CD4-positive, CD25-positive, alpha-beta regulatory T cell (primary cell): ENCODE measurements around the gene GLRX2. TPM values are rescaled to one million over a fixed set of nuclear protein-coding genes. Genes with fewer than 3 reads are reported as not detected.

Experiments
- ATAC-seq, 2 donors: fragments of 150-1000 bp; cut with Tn5 transposase; one replicate each; pipeline ENCODE4 v1.10.0; 2021; ENCODE audit warnings: low read depth in 2 of 2, moderate number of reproducible peaks in 2 of 2, moderate library complexity in 1 of 2
- DNase-seq, 3 donors: peaks; one replicate each; pipeline versions ENCODE4 v3.0.0 to v3.0.0-alpha.2; 2012 to 2022; ENCODE audit warnings: mixed read lengths in 1 of 3
- H3K27ac ChIP-seq: one replicate; pipeline ENCODE4 v1.7.0; 2013; ENCODE audit warnings: mild to moderate bottlenecking, low read length; ENCODE audit not compliant: insufficient read depth, poor library complexity, severe bottlenecking
- H3K27me3 ChIP-seq: one replicate; pipeline ENCODE4 v1.7.0; 2013; ENCODE audit warnings: low read length; ENCODE audit not compliant: control insufficient read depth, insufficient read depth
- H3K36me3 ChIP-seq: one replicate; pipeline ENCODE4 v1.7.0; 2013; ENCODE audit warnings: mild to moderate bottlenecking, low read length, moderate library complexity; ENCODE audit not compliant: control insufficient read depth, insufficient read depth
- H3K4me1 ChIP-seq: 2 replicates; pipeline ENCODE4 v1.7.0; 2013; ENCODE audit warnings: mild to moderate bottlenecking, low read length; ENCODE audit not compliant: insufficient read depth, control insufficient read depth, poor library complexity, severe bottlenecking
- H3K4me3 ChIP-seq: one replicate; pipeline ENCODE4 v1.7.0; 2013; ENCODE audit warnings: low read depth, mild to moderate bottlenecking, low read length, moderate library complexity
- H3K9me3 ChIP-seq, 2 experiments: 1 replicate in 1 of 2; 2 replicates in 1 of 2; pipeline ENCODE4 v1.7.0; 2013; ENCODE audit warnings: low read length in 2 of 2, mild to moderate bottlenecking in 1 of 2, moderate library complexity in 1 of 2; ENCODE audit not compliant: control insufficient read depth in 2 of 2
- H3K27ac Mint-ChIP-seq, 3 donors: one replicate each; pipeline ENCODE4 v1.8.0; 2020 to 2022; ENCODE audit warnings: mild to moderate bottlenecking in 3 of 3, mixed read lengths in 3 of 3, moderate library complexity in 2 of 3
- H3K27me3 Mint-ChIP-seq: one replicate; pipeline ENCODE4 v1.8.0; 2022; ENCODE audit warnings: mild to moderate bottlenecking, mixed read lengths
- H3K36me3 Mint-ChIP-seq: one replicate; pipeline ENCODE4 v1.8.0; 2020; ENCODE audit warnings: mixed read lengths
- H3K4me1 Mint-ChIP-seq, 4 donors: one replicate each; pipeline ENCODE4 v1.8.0; 2020 to 2022; ENCODE audit warnings: mixed read lengths in 4 of 4, mild to moderate bottlenecking in 1 of 4
- H3K4me3 Mint-ChIP-seq, 4 donors: one replicate each; pipeline ENCODE4 v1.8.0; 2020 to 2022; ENCODE audit warnings: mild to moderate bottlenecking in 4 of 4, mixed read lengths in 4 of 4, moderate library complexity in 3 of 4
- H3K9me3 Mint-ChIP-seq, 7 donors: one replicate each; pipeline ENCODE4 v1.8.0; 2020 to 2022; ENCODE audit warnings: mixed read lengths in 7 of 7, mild to moderate bottlenecking in 3 of 7, moderate library complexity in 2 of 7
- polyA plus RNA-seq, 4 donors: library from polyadenylated mRNA; unstranded; fragments of 300-500 nt; fragmentation: Illumina TruSeq; gene quantifications; one replicate each; pipeline ENCODE4 v1.2.3, GENCODE V29; 2021
- total RNA-seq: library from RNA; stranded (reverse); gene quantifications from one replicate; pipeline ENCODE4 v1.2.3, GENCODE V29; 2022

The GLRX2 gene, protein sequence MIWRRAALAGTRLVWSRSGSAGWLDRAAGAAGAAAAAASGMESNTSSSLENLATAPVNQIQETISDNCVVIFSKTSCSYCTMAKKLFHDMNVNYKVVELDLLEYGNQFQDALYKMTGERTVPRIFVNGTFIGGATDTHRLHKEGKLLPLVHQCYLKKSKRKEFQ
- total RNA-seq, result 5.2 TPM
- 10 to 100 TPM in 3 of 4 donors, 1 to 10 TPM in 1; 9.1 to 13.8 (median 12.5) TPM for polyA plus RNA-seq

DNA sequence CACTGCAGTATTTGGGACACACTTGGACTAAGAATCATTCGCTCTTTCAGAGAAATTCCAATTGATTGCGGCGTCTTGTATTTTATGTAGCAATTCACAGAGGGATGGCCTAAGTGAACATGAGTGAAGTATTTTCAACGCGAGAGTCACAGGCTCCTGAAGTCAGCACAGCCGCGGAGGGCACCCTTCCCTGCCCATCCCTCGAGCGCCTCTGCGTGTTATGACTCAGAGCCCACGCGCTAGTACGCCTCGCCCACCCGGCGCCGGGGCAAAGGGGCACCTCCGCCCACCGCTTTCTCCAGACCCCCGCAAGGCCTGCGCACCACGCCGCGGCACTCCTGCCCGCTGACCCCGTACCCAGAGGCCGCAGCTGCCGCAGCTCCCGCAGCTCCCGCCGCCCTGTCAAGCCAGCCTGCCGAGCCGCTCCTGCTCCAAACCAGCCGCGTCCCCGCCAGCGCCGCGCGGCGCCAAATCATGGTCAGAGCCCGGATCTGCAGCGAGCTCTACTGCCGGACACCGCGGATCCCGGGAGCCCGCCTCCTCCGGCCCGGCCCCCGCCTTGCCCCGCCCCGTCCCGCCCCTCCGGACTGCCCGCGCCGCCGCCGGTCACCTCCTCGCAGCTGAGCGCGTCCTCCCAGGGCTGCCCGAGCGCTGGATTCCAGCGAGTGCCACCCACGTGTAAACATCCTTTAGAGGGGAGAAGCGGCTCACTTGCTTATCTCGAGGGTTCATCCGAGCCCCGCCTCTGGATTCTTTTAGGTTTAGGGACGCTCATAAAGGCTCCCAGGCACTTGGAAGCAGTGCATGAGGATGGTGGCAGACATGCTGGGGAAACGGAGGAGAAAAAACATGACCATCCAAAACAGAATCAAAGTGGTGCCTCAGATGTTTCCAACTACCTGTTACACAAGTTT lies at the start of gene GLRX2:
Gene GLRX2 (minus strand): TSS at position 508 of the 914 bp plus-strand sequence. CDS start 32 bp downstream, at position 476.
- Mint-ChIP-seq H3K27ac (peak within 1 kb of the TSS; percentile 87 to 92 (median 89)), H3K36me3 (peaks cover 6% of the 10 kb centered on the region), H3K27me3 (peaks cover 13% of the 10 kb centered on the region), H3K4me1 (peaks cover 0 to 30% (median 25%) of the 10 kb centered on the region in 4 donors), H3K4me3 (peak within 1 kb of the TSS; percentile 94 to 98 (median 96)), H3K9me3 (peaks cover 0 to 1% (median 0%) of the 10 kb centered on the region in 7 donors)
- Histone ChIP-seq H3K36me3 (peaks cover 2% of the 10 kb centered on the region), H3K4me1 (peaks cover 22% of the 10 kb centered on the region), H3K27me3 (no peaks in the 10 kb centered on the region), H3K4me3 (peak within 1 kb of the TSS; percentile 90), H3K9me3 (no peaks in the 10 kb centered on the region), H3K27ac (peak within 1 kb of the TSS; percentile 45)
- ATAC-seq (peak; percentile 89 to 93), DNase-seq (peak; percentile 51 to 75 (median 55))

DNA sequence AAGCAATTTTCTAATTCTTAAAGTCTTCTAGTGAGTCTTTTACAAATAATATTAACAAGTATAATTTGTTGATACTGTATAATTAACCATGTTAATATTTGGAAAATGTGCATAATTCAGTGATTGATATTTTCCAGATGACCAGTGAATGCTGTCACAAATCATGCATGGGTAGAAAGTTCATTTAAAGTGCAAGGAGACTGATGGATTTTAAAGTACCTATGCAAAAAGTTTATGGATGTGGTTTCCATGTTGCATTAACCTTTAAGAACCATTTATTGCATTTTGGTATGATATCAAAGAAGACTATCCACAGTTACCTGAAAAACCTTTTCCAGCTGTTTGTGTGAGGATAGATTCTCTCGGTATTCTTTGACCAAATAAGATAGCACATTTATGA lies 39.8 kb upstream of the GLRX2 start:
- no peaks in the 10 kb centered on the region for H3K27me3 ChIP-seq
- Mint-ChIP-seq H3K9me3 (no peaks in the 10 kb centered on the region), H3K27me3 (no peaks in the 10 kb centered on the region), H3K4me1 (peaks cover 10 to 24% (median 21%) of the 10 kb centered on the region in 4 donors), H3K36me3 (peaks cover 37% of the 10 kb centered on the region), H3K27ac (no peak overlapping the region), H3K4me3 (no peak overlapping the region)
- H3K4me3 ChIP-seq, result no peak overlapping the region
- H3K9me3 ChIP-seq, result no peaks in the 10 kb centered on the region
- no peak overlapping the region for H3K27ac ChIP-seq
- no peak for DNase-seq
- H3K36me3 ChIP-seq, result peaks cover 67% of the 10 kb centered on the region
- no peak for ATAC-seq
- H3K4me1 ChIP-seq, result peaks cover 8% of the 10 kb centered on the region

DNA sequence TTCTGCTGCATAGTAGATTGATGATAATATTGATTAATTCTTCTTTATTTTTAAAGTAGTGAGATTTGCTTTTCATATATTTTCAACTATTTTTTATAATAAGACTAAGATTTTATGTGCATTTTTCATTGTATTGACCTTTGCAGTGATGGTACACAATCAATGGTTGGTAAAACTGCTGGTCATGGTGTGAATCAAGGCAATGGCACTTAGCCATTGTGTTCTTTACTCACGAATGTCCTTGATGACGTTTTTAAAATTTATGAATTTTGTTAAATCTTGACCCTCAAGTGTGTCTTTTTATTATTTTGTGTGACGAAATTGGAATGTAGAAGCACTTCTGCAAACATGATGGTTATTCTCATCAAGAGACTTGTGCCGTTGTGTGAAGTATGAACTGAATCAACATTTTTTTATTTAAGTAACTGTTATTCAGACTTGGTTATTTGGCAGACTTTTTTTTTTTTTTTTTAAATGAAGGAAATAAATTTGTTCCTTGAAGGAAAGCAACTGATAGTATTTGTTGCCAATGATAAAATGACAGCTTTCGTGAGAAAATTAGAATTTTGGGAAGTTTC lies 39.2 kb upstream of the GLRX2 start:
- peaks cover 8% of the 10 kb centered on the region for H3K4me1 ChIP-seq
- no peaks in the 10 kb centered on the region for H3K9me3 ChIP-seq
- no peaks in the 10 kb centered on the region for H3K27me3 Mint-ChIP-seq
- H3K4me3 ChIP-seq, result no peak overlapping the region
- no peak overlapping the region for H3K27ac Mint-ChIP-seq
- peaks cover 13 to 28% (median 23%) of the 10 kb centered on the region in 4 donors for H3K4me1 Mint-ChIP-seq
- peaks cover 67% of the 10 kb centered on the region for H3K36me3 ChIP-seq
- no peak for DNase-seq
- H3K4me3 Mint-ChIP-seq, result no peak overlapping the region
- no peak overlapping the region for H3K27ac ChIP-seq
- H3K9me3 Mint-ChIP-seq, result no peaks in the 10 kb centered on the region
- no peaks in the 10 kb centered on the region for H3K27me3 ChIP-seq
- ATAC-seq, result no peak
- H3K36me3 Mint-ChIP-seq, result peaks cover 43% of the 10 kb centered on the region

DNA sequence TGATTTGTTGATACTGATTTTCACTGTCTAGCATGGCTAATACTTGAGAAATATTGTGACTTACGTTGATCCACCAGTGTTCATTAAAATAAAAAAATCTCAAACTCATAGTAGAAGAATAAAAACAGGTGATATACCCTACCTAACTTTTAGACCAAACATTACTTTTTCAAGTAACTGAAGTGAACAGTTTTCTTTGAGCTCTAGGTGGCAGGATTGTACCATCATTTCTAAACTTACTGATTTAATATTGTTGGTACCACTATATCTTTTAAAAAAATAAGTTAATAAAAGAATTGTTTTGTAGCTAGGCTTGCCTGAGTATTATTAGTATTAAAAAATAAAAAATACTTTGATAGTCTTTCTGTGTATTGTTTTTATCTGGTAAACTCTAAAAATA lies 38.1 kb upstream of the GLRX2 start:
- no peak for ATAC-seq
- H3K27me3 ChIP-seq, result no peaks in the 10 kb centered on the region
- peaks cover 8% of the 10 kb centered on the region for H3K4me1 ChIP-seq
- H3K27ac ChIP-seq, result no peak overlapping the region
- H3K36me3 ChIP-seq, result peaks cover 67% of the 10 kb centered on the region
- Mint-ChIP-seq H3K27me3 (no peaks in the 10 kb centered on the region), H3K9me3 (no peaks in the 10 kb centered on the region), H3K4me3 (no peak overlapping the region), H3K36me3 (peaks cover 46% of the 10 kb centered on the region), H3K4me1 (peaks cover 16 to 30% (median 23%) of the 10 kb centered on the region in 4 donors), H3K27ac (peak overlapping the region in 1 of 3 donors; percentile 9)
- no peak overlapping the region for H3K4me3 ChIP-seq
- peak in 1 of 3 donors; percentile 42 for DNase-seq
- H3K9me3 ChIP-seq, result no peaks in the 10 kb centered on the region

DNA sequence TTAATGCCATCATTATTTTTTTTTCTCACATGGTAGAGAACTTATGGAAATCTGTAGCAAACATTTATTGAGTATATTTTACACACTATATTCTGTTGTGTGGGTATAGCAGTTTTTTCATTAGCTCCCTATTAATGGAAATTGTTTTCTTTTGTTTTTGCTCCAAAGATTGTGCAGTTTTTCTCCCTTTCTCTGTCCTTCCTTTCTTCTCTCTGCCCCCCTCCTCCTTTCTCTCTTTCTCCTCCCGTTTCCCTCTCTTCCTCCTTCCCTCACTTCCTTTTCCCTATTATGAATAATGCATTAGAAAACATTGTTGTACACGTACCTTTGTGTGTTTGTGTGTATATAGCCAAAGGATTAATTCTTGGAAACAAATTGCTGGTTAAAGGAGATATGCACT lies 37.2 kb upstream of the GLRX2 start:
- no peak overlapping the region for H3K27ac ChIP-seq
- H3K4me1 ChIP-seq, result peaks cover 8% of the 10 kb centered on the region
- H3K9me3 Mint-ChIP-seq, result no peaks in the 10 kb centered on the region
- H3K9me3 ChIP-seq, result no peaks in the 10 kb centered on the region
- DNase-seq, result no peak
- H3K4me1 Mint-ChIP-seq, result peaks cover 16 to 32% (median 26%) of the 10 kb centered on the region in 4 donors
- H3K4me3 Mint-ChIP-seq, result peak overlapping the region in 1 of 4 donors; percentile 65
- ATAC-seq, result no peak
- peaks cover 53% of the 10 kb centered on the region for H3K36me3 Mint-ChIP-seq
- H3K36me3 ChIP-seq, result peaks cover 68% of the 10 kb centered on the region
- no peaks in the 10 kb centered on the region for H3K27me3 Mint-ChIP-seq
- H3K4me3 ChIP-seq, result no peak overlapping the region
- peak overlapping the region in 2 of 3 donors; percentile 57 to 69 for H3K27ac Mint-ChIP-seq
- no peaks in the 10 kb centered on the region for H3K27me3 ChIP-seq

DNA sequence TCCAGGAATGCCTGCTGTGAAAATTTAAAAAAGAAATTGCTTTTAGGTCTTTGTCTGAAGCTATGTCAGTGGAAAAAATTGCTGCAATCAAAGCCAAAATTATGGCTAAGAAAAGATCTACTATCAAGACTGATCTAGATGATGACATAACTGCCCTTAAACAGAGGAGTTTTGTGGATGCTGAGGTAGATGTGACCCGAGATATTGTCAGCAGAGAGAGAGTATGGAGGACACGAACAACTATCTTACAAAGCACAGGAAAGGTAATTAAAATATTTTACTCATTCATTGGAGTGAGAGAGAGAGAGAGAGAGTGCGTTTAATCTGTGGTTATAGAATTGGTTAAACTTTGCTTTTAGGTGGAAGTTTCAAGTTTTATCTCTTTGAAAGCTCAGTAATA lies 36.6 kb upstream of the GLRX2 start:
- ATAC-seq (peak in 1 of 2 donors; percentile 28), DNase-seq (peak in 2 of 3 donors; percentile 14 to 15)
- Histone ChIP-seq H3K27me3 (no peaks in the 10 kb centered on the region), H3K27ac (peak overlapping the region; percentile 2), H3K4me3 (no peak overlapping the region), H3K36me3 (peaks cover 69% of the 10 kb centered on the region), H3K9me3 (no peaks in the 10 kb centered on the region), H3K4me1 (peaks cover 8% of the 10 kb centered on the region)
- Mint-ChIP-seq H3K4me1 (peaks cover 22 to 34% (median 28%) of the 10 kb centered on the region in 4 donors), H3K9me3 (no peaks in the 10 kb centered on the region), H3K36me3 (peaks cover 53% of the 10 kb centered on the region), H3K27me3 (no peaks in the 10 kb centered on the region), H3K4me3 (peak overlapping the region in 1 of 4 donors; percentile 70), H3K27ac (peak overlapping the region in 2 of 3 donors; percentile 11)

DNA sequence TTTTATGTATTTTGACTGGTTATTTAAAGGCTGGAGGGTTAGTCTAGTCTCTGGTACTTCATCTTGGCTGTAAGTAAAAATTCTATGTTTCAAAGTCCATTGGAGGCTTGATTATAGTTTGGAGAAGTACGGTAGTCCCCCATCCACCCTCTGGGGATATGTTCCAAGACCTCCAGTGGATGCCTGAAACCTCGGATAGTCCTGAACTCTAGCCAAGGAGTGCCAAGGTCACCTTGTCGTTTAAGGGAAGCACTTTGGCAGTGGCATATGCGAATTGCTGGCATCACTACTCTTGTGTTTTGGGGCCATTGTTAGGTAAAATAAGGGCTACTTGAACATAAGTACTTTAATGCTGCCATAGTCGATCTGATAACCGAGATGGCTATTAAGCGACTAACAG lies 35.0 kb upstream of the GLRX2 start:
- no peak overlapping the region for H3K27ac ChIP-seq
- Mint-ChIP-seq H3K36me3 (peaks cover 56% of the 10 kb centered on the region), H3K27ac (peak overlapping the region in 1 of 3 donors; percentile 36), H3K9me3 (no peaks in the 10 kb centered on the region), H3K4me1 (peaks cover 24 to 39% (median 33%) of the 10 kb centered on the region in 4 donors), H3K27me3 (no peaks in the 10 kb centered on the region), H3K4me3 (no peak overlapping the region)
- no peak overlapping the region for H3K4me3 ChIP-seq
- H3K9me3 ChIP-seq, result no peaks in the 10 kb centered on the region
- ATAC-seq (no peak), DNase-seq (no peak)
- H3K36me3 ChIP-seq, result peaks cover 66% of the 10 kb centered on the region
- no peaks in the 10 kb centered on the region for H3K27me3 ChIP-seq
- peaks cover 8% of the 10 kb centered on the region for H3K4me1 ChIP-seq
